T-helper 2 cell treated with Interferon-gamma antibody and Interleukin-4, amounts not matched to agents 100 ng/mL and 5 ng/mL, for 36 hours (primary cell): ENCODE measurements around the gene GPR132. TPM values are rescaled to one million over a fixed set of nuclear protein-coding genes. Genes with fewer than 3 reads are reported as not detected.

Source experiments
- intact Hi-C: fragments of 100-400 bp; cut with micrococcal nuclease; formaldehyde crosslinking; loops from one replicate; pipeline ENCODE4 v1.15.1; 2023
- total RNA-seq: library from RNA; stranded (reverse); gene quantifications from 2 replicates; pipeline ENCODE4 v1.2.3, GENCODE V29; 2022

GPR132 gene
- total RNA-seq, 1 donor from 2014 or later = 31.8 TPM

GRCh38 chr14:105026802-105027563, 38.2 kb downstream of the GPR132 start:
- intact Hi-C loops = loop anchor here (5.0 to 10.0 kb wide), 2 partner anchors 50 to 232 kb away; partner anchors contain the start of genes AHNAK2 and AKT1

- intact Hi-C loops = loop anchor here (5.0 to 10.0 kb wide), 2 partner anchors 49 to 231 kb away; partner anchors contain the start of genes AHNAK2 and AKT1
These were observed 39.0 kb downstream of the GPR132 start for GRCh38 chr14:105026033-105026785.

GRCh38 chr14:105025429-105025828, 39.8 kb downstream of the GPR132 start:
- intact Hi-C loops = loop anchor here (5.0 to 10.0 kb wide), 2 partner anchors 48 to 231 kb away; partner anchors contain the start of genes AHNAK2 and AKT1

GRCh38 chr14:105023791-105024480, 41.3 kb downstream of the GPR132 start:
- intact Hi-C loops = loop anchor here (10.0 kb wide), 1 partner anchor 229 kb away; the partner anchor contains the start of gene AKT1

GRCh38 chr14:105023144-105023543, 42.1 kb downstream of the GPR132 start:
- intact Hi-C loops = loop anchor here (10.0 kb wide), 1 partner anchor 228 kb away; the partner anchor contains the start of gene AKT1

GRCh38 chr14:105022276-105022670, 43.0 kb downstream of the GPR132 start:
- intact Hi-C loops = loop anchor here (10.0 kb wide), 1 partner anchor 227 kb away; the partner anchor contains the start of gene AKT1

- intact Hi-C loops = loop anchor here (1.0 to 10.0 kb wide), 7 partner anchors 24 to 293 kb away; partner anchors contain the start of genes AKT1, BRF1, CLBA1 and GPR132
These were observed 43.5 kb downstream of the GPR132 start for GRCh38 chr14:105021656-105022275.

GRCh38 chr14:105020815-105021655, 44.2 kb downstream of the GPR132 start, which contains the start of gene CDCA4:
CDCA4 (minus strand) TSS chr14:105021083; CDS start chr14:105011929, 9,154 bp downstream.
- intact Hi-C loops = loop anchor here (1.0 to 10.0 kb wide), 7 partner anchors 24 to 293 kb away; partner anchors contain the start of genes AKT1, BRF1, CLBA1 and GPR132

GRCh38 chr14:105019861-105020814, 45.1 kb downstream of the GPR132 start:
- intact Hi-C loops = loop anchor here (2.0 to 10.0 kb wide), 2 partner anchors 225 to 267 kb away; partner anchors contain the start of genes AKT1 and SIVA1

- intact Hi-C loops = no loop called here
These were observed 46.8 kb downstream of the GPR132 start for GRCh38 chr14:105018414-105018813.

- intact Hi-C loops = no loop called here
These were observed 49.3 kb downstream of the GPR132 start for GRCh38 chr14:105015905-105016304.

- intact Hi-C loops = no loop called here
These were observed 50.0 kb downstream of the GPR132 start for GRCh38 chr14:105015242-105015641.

GRCh38 chr14:105014631-105015030, 50.6 kb downstream of the GPR132 start:
- intact Hi-C loops = no loop called here

- intact Hi-C loops = no loop called here
These were observed 51.2 kb downstream of the GPR132 start for GRCh38 chr14:105014032-105014431.

GRCh38 chr14:105013150-105013785, 52.0 kb downstream of the GPR132 start:
- intact Hi-C loops = no loop called here

GRCh38 chr14:105012171-105012985, 52.9 kb downstream of the GPR132 start:
- intact Hi-C loops = no loop called here
